DOHH2 (cell line): Measurements from ENCODE around the gene PRTN3.

Experiments used
- H3F3A ChIP-seq: fragments of 200-600 bp; sonication (generic), shearing (Covaris generic); 2 replicates; pipeline ENCODE4 v1.6.0; 2016; ENCODE audit warnings: antibody characterized with exemption, mild to moderate bottlenecking; ENCODE audit not compliant: control insufficient read depth, insufficient read depth
- H3K27ac ChIP-seq: fragments of 200-600 bp; sonication (generic); 2 replicates; pipeline ENCODE4 v1.5.1; 2014; ENCODE audit warnings: low read depth, mild to moderate bottlenecking, low read length, moderate library complexity
- H3K27me3 ChIP-seq: fragments of 200-600 bp; sonication (generic); 2 replicates; pipeline ENCODE4 v1.6.1; 2014; ENCODE audit warnings: mild to moderate bottlenecking, low read length, mixed read lengths; ENCODE audit not compliant: control insufficient read depth
- H3K36me3 ChIP-seq: fragments of 200-600 bp; sonication (generic); 2 replicates; pipeline ENCODE4 v1.6.1; 2014; ENCODE audit warnings: mild to moderate bottlenecking, low read length, moderate library complexity, mixed read lengths; ENCODE audit not compliant: control insufficient read depth
- H3K4me1 ChIP-seq: fragments of 200-600 bp; sonication (generic); 2 replicates; pipeline ENCODE4 v1.6.1; 2014; ENCODE audit warnings: mild to moderate bottlenecking, low read length, mixed read lengths; ENCODE audit not compliant: control insufficient read depth
- H3K4me2 ChIP-seq: fragments of 200-600 bp; sonication (generic); 2 replicates; pipeline ENCODE4 v1.6.0; 2014; ENCODE audit warnings: mild to moderate bottlenecking, low read length, moderate library complexity
- H3K4me3 ChIP-seq: fragments of 200-600 bp; sonication (generic); 2 replicates; pipeline ENCODE4 v1.5.1; 2014; ENCODE audit warnings: mild to moderate bottlenecking, low read length, mixed read lengths
- H3K79me2 ChIP-seq: fragments of 200-600 bp; sonication (generic); 2 replicates; pipeline ENCODE4 v1.6.1; 2014; ENCODE audit warnings: mild to moderate bottlenecking, low read length, mixed read lengths; ENCODE audit not compliant: control insufficient read depth
- H3K9me2 ChIP-seq: fragments of 200-600 bp; sonication (generic); replicated peaks from 2 replicates; pipeline ENCODE4 v1.6.1; 2014; ENCODE audit warnings: mild to moderate bottlenecking, low read length, mixed read lengths; ENCODE audit not compliant: control insufficient read depth
- H3K9me3 ChIP-seq: fragments of 200-600 bp; sonication (generic); 2 replicates; pipeline ENCODE4 v1.6.1; 2014; ENCODE audit warnings: antibody characterized with exemption, low read length, mixed read lengths; ENCODE audit not compliant: control insufficient read depth, insufficient read depth
- H4K20me1 ChIP-seq: fragments of 200-600 bp; sonication (generic); 2 replicates; pipeline ENCODE4 v1.6.0; 2014; ENCODE audit warnings: low read depth, mild to moderate bottlenecking, antibody characterized with exemption, low read length, moderate library complexity; ENCODE audit not compliant: control insufficient read depth, insufficient read depth
- CTCF ChIP-seq: fragments of 200-600 bp; sonication (generic); IDR thresholded peaks from one replicate; pipeline ENCODE4 v1.5.1; 2014; ENCODE audit warnings: antibody characterized with exemption, mild to moderate bottlenecking, low read depth, low read length; ENCODE audit not compliant: poor library complexity, severe bottlenecking
- EZH2phosphoT487 ChIP-seq: fragments of 200-600 bp; sonication (generic); IDR thresholded peaks from 2 replicates; pipeline ENCODE4 v1.6.1; 2017; ENCODE audit warnings: borderline replicate concordance, mild to moderate bottlenecking, antibody characterized with exemption, low read length, moderate library complexity, mixed read lengths

Gene PRTN3

DNA sequence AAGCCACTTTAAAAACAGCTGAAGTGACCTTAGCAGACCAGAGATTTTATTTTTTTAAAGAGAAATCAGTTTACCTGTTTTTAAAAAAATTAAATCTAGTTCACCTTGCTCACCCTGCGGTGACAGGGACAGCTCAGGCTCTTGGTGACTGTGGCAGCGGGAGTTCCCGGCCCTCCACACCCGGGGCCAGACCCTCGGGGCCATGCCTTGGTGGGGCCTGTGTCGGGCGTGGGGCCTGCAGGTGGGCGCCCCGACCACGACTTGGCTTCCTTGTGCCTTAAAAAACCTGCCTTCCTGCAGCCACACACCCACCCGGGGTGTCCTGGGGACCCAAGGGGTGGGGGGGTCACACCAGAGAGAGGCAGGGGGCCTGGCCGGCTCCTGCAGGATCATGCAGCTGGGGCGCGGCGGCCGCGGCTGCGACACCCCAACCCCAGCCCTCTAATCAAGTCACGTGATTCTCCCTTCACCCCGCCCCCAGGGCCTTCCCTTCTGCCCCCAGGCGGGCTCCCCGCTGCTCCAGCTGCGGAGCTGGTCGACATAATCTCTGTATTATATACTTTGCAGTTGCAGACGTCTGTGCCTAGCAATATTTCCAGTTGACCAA lies 29.8 kb upstream of the PRTN3 start:
- peaks cover 87% of the 10 kb centered on the region for H3K36me3 ChIP-seq

GRCh38 chr19:811506-812048 lies 29.2 kb upstream of the PRTN3 start:
- Histone ChIP-seq H3K4me1 (no peaks in the 10 kb centered on the region), H3K9me2 (no peaks in the 10 kb centered on the region), H3K4me3 (no peak overlapping the region), H3K9me3 (no peaks in the 10 kb centered on the region), H3K4me2 (no peak overlapping the region), H4K20me1 (peaks cover 7% of the 10 kb centered on the region; the same call in 1 of the 2 replicates), H3K27ac (no peak overlapping the region), H3K36me3 (peaks cover 82% of the 10 kb centered on the region), H3K79me2 (peaks cover 14% of the 10 kb centered on the region), H3K27me3 (no peaks in the 10 kb centered on the region), H3F3A (peaks cover 12% of the 10 kb centered on the region)
- no peak for TF ChIP-seq EZH2phosphoT487
- no peak for TF ChIP-seq CTCF

More for the DNA sequence above, 29.8 kb upstream of the PRTN3 start:
- H3K27ac ChIP-seq: no peak overlapping the region
- H3K79me2 ChIP-seq: peaks cover 19% of the 10 kb centered on the region
- no peak overlapping the region for H3K4me2 ChIP-seq
- no peaks in the 10 kb centered on the region for H3K27me3 ChIP-seq
- no peak overlapping the region for H3K4me3 ChIP-seq
- H4K20me1 ChIP-seq: peaks cover 9% of the 10 kb centered on the region; the same call in 1 of the 2 replicates
- TF ChIP-seq CTCF: no peak
- TF ChIP-seq EZH2phosphoT487: no peak
- H3K9me2 ChIP-seq: no peaks in the 10 kb centered on the region
- no peaks in the 10 kb centered on the region for H3K4me1 ChIP-seq
- no peaks in the 10 kb centered on the region for H3K9me3 ChIP-seq
- peaks cover 12% of the 10 kb centered on the region for H3F3A ChIP-seq

GRCh38 chr19:812049-812746 lies 28.6 kb upstream of the PRTN3 start:
- Histone ChIP-seq H3K4me3 (no peak overlapping the region), H3F3A (peaks cover 12% of the 10 kb centered on the region), H3K9me2 (no peaks in the 10 kb centered on the region), H3K4me2 (no peak overlapping the region), H3K27me3 (no peaks in the 10 kb centered on the region), H4K20me1 (0 out of 2 replicates have a peak, but pooled peaks cover 3% of the 10 kb centered on the region), H3K79me2 (peaks cover 7% of the 10 kb centered on the region), H3K4me1 (no peaks in the 10 kb centered on the region), H3K36me3 (peaks cover 75% of the 10 kb centered on the region), H3K27ac (no peak overlapping the region), H3K9me3 (no peaks in the 10 kb centered on the region)
- TF ChIP-seq CTCF (no peak), EZH2phosphoT487 (no peak)
